RWPE1 (cell line): ENCODE data around the gene KLHL26.

ENCODE experiments used
- CTCF ChIA-PET: fragments of 350-600 bp; sonication (Branson Sonifier 250); formaldehyde crosslinking; extraction: SDS; loops from one replicate; lab custom pipeline; 2021; lab: Yijun Ruan, JAX
- POLR2A ChIA-PET: fragments of 400-600 bp; formaldehyde crosslinking; extraction: SDS; loops from one replicate; lab custom pipeline; 2020; ENCODE audit warnings: antibody characterized with exemption; ENCODE audit not compliant: low non-redundant PET; lab: Yijun Ruan, JAX
- DNase-seq: peaks from one replicate; pipeline ENCODE4 v3.0.0; 2012; ENCODE audit warnings: low spot score
- H3K27ac ChIP-seq: fragments of 450-650 bp; 2 replicates; pipeline ENCODE4 v1.5.1; 2017
- TF ChIP-seq, protein P1 (sequence below): fragments of 450-650 bp; conservative IDR thresholded peaks from 2 replicates; pipeline ENCODE4 v1.5.1; 2017; ENCODE audit warnings: low read depth, mild to moderate bottlenecking

KLHL26 gene

DNA sequence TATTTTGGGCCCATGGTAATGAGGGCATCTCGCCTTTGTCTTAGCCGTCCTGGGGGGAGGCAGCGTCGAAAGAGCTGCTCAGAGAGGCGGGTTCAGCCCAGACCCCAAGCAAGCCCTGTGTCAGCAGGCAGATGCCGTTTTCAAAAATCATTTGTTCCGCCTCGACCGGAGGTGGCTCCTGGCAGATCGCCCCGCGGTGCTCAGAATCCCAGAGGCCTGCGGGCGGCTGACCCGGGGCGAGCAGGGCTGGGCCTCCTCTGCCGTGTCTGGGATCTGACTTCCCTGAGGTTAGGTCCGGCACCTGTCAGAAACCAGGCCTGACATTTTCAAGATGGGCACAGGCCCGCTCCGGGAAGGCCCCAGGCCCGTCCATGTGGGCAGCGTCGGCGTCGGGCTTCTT lies 82.7 kb downstream of the KLHL26 start:
- H3K27ac ChIP-seq = 0 out of 2 replicates have a peak overlapping the region, but pooled peaks have one; percentile 9

More for the DNA sequence above, 82.7 kb downstream of the KLHL26 start:
- CTCF ChIA-PET = no interaction called here
- TF ChIP-seq, protein P1, sequence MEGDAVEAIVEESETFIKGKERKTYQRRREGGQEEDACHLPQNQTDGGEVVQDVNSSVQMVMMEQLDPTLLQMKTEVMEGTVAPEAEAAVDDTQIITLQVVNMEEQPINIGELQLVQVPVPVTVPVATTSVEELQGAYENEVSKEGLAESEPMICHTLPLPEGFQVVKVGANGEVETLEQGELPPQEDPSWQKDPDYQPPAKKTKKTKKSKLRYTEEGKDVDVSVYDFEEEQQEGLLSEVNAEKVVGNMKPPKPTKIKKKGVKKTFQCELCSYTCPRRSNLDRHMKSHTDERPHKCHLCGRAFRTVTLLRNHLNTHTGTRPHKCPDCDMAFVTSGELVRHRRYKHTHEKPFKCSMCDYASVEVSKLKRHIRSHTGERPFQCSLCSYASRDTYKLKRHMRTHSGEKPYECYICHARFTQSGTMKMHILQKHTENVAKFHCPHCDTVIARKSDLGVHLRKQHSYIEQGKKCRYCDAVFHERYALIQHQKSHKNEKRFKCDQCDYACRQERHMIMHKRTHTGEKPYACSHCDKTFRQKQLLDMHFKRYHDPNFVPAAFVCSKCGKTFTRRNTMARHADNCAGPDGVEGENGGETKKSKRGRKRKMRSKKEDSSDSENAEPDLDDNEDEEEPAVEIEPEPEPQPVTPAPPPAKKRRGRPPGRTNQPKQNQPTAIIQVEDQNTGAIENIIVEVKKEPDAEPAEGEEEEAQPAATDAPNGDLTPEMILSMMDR = no peak
- POLR2A ChIA-PET = no interaction called here
- DNase-seq = no peak
